HepG2 (cell line): ENCODE results near the gene CLIC1. TPM values are rescaled to one million over a fixed set of nuclear protein-coding genes. Genes with fewer than 3 reads are reported as not detected.
A peak's percentile ranks its signal among the peaks of the same experiment; 100 is the strongest.

Experiments used
- AGO1 ChIP-seq: fragments of 200-400 bp; formaldehyde crosslinking; IDR thresholded peaks from 2 replicates; pipeline ENCODE4 v1.6.1; 2017; ENCODE audit warnings: mild to moderate bottlenecking, low read depth, low read length, moderate library complexity; ENCODE audit not compliant: poor library complexity, severe bottlenecking
- FLYWCH1 ChIP-seq: sonication (generic); formaldehyde crosslinking; IDR thresholded peaks from 2 replicates; pipeline ENCODE4 v1.8.1; 2023; ENCODE audit warnings: mild to moderate bottlenecking, missing genetic modification reagents
- HNRNPK ChIP-seq: fragments of 200-400 bp; formaldehyde crosslinking; IDR thresholded peaks from 2 replicates; pipeline ENCODE4 v1.6.1; 2018; ENCODE audit warnings: low read length, low read depth, moderate library complexity, mild to moderate bottlenecking; ENCODE audit not compliant: poor library complexity, severe bottlenecking
- IRX3 ChIP-seq: sonication (generic); formaldehyde crosslinking; IDR thresholded peaks from 2 replicates; pipeline ENCODE4 v1.8.1; 2023; ENCODE audit warnings: mild to moderate bottlenecking, low read depth, missing genetic modification reagents, borderline replicate concordance
- MXD4 ChIP-seq: IDR thresholded peaks from 2 replicates; pipeline ENCODE4 v1.6.1; 2016; ENCODE audit warnings: mild to moderate bottlenecking, missing biosample characterization, missing genetic modification reagents
- ONECUT2 ChIP-seq: sonication (generic); formaldehyde crosslinking; IDR thresholded peaks from 2 replicates; pipeline ENCODE4 v1.4.0; 2020; ENCODE audit warnings: missing genetic modification reagents
- REXO4 ChIP-seq: sonication (generic); formaldehyde crosslinking; IDR thresholded peaks from 2 replicates; pipeline ENCODE4 v1.8.0; 2022; ENCODE audit warnings: missing genetic modification reagents, mild to moderate bottlenecking, borderline replicate concordance
- SOX13 ChIP-seq, 3 experiments: fragments of 450-650 bp in 1 of 3; sonication (generic) in 1 of 3; formaldehyde crosslinking in 1 of 3; IDR thresholded peaks in 2 of 3; conservative IDR thresholded peaks in 1 of 3; 2 replicates each; pipeline versions ENCODE4 v1.5.0 to v1.6.1; 2016 to 2020; ENCODE audit warnings: antibody characterized with exemption in 1 of 3, mild to moderate bottlenecking in 1 of 3, missing compliant biosample characterization in 1 of 3, missing genetic modification reagents in 1 of 3, moderate library complexity in 1 of 3
- SRF ChIP-seq: IDR thresholded peaks from 2 replicates; pipeline ENCODE4 v1.6.1; 2011; ENCODE audit warnings: mild to moderate bottlenecking, low read depth, low read length, moderate library complexity
- TBL1XR1 ChIP-seq: fragments of 150-350 bp; IDR thresholded peaks from 2 replicates; pipeline ENCODE4 v1.6.1; 2014; ENCODE audit warnings: borderline replicate concordance, low read length; ENCODE audit not compliant: partially characterized antibody
- ZBTB20 ChIP-seq: sonication (generic); formaldehyde crosslinking; IDR thresholded peaks from 2 replicates; pipeline ENCODE4 v1.8.1; 2023; ENCODE audit warnings: missing genetic modification reagents, low read depth, mild to moderate bottlenecking, borderline replicate concordance
- ZBTB42 ChIP-seq: sonication (generic); formaldehyde crosslinking; IDR thresholded peaks from 2 replicates; pipeline ENCODE4 v1.5.0; 2020; ENCODE audit warnings: mild to moderate bottlenecking, missing genetic modification reagents
- polyA plus RNA-seq, 8 experiments: library from polyadenylated mRNA; depleted of rRNA in 3 of 8; stranded (reverse) in 7 of 8; unstranded in 1 of 8; fragments of >200 nt; fragmentation: Illumina TruSeq in 4 of 8; extraction: Trizol in 4 of 8; gene quantifications; 2 replicates each; pipeline versions ENCODE4 v1.2.1 to v1.2.3, GENCODE V29; 2011 to 2016; ENCODE audit warnings: low read depth in 4 of 8, missing spikeins in 1 of 8, mixed read lengths in 1 of 8; ENCODE audit not compliant: insufficient read depth in 1 of 8
- total RNA-seq, 5 experiments: library from RNA; depleted of rRNA; stranded (reverse); fragments of >200 nt; fragmentation: Illumina TruSeq; extraction: Trizol; gene quantifications; 2 replicates each; pipeline ENCODE4 v1.2.3, GENCODE V29; 2016; ENCODE audit warnings: low read depth in 1 of 5
- TF ChIP-seq, protein P1 (sequence below): sonication (generic); formaldehyde crosslinking; IDR thresholded peaks from 2 replicates; pipeline ENCODE4 v1.4.0; 2020; ENCODE audit warnings: mild to moderate bottlenecking, missing genetic modification reagents
- TF ChIP-seq, protein P2 (sequence below): sonication (generic); formaldehyde crosslinking; IDR thresholded peaks from 2 replicates; pipeline ENCODE4 v1.5.1; 2020; ENCODE audit warnings: missing genetic modification reagents, mild to moderate bottlenecking, borderline replicate concordance
- TF ChIP-seq, protein P3 (sequence below): sonication (generic); formaldehyde crosslinking; IDR thresholded peaks from 2 replicates; pipeline ENCODE4 v1.4.0; 2020; ENCODE audit warnings: mild to moderate bottlenecking, low read depth, missing genetic modification reagents

The CLIC1 gene
- total and polyA plus RNA-seq, 2 of the 13 experiments (the other 11 are each of a cell fraction or from before 2014, with no cell fraction given) = 602 to 891 TPM

DNA sequence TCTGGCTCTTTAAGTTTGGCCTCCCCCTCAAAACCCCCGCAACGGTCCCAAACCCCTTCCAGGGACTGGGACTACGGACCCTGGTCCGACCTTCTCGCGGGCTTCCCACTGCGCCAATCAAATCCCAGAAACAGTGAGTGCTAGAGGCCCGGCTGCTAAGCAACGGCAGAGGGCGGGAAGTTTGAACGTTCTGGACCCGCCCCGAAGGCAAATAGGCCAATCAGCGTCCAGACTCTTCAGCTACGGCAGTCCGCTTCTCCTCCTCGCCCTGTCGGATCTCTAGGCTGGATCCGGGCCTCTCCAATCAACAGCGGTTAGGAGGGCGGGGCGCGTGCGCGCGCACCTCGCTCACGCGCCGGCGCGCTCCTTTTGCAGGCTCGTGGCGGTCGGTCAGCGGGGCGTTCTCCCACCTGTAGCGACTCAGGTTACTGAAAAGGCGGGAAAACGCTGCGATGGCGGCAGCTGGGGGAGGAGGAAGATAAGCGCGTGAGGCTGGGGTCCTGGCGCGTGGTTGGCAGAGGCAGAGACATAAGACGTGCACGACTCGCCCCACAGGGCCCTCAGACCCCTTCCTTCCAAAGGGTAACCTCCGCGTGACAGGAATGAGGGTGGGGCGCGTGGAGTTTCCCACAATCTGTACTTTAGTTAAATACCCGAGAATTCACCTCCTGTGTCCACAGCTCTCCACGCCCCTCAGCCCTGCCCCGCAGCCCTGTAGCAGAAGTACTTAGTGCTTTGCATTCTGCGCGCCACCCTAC is 3.5 kb upstream of the CLIC1 start, which contains the start of gene MSH5 (continued):
- TF ChIP-seq, protein P1, sequence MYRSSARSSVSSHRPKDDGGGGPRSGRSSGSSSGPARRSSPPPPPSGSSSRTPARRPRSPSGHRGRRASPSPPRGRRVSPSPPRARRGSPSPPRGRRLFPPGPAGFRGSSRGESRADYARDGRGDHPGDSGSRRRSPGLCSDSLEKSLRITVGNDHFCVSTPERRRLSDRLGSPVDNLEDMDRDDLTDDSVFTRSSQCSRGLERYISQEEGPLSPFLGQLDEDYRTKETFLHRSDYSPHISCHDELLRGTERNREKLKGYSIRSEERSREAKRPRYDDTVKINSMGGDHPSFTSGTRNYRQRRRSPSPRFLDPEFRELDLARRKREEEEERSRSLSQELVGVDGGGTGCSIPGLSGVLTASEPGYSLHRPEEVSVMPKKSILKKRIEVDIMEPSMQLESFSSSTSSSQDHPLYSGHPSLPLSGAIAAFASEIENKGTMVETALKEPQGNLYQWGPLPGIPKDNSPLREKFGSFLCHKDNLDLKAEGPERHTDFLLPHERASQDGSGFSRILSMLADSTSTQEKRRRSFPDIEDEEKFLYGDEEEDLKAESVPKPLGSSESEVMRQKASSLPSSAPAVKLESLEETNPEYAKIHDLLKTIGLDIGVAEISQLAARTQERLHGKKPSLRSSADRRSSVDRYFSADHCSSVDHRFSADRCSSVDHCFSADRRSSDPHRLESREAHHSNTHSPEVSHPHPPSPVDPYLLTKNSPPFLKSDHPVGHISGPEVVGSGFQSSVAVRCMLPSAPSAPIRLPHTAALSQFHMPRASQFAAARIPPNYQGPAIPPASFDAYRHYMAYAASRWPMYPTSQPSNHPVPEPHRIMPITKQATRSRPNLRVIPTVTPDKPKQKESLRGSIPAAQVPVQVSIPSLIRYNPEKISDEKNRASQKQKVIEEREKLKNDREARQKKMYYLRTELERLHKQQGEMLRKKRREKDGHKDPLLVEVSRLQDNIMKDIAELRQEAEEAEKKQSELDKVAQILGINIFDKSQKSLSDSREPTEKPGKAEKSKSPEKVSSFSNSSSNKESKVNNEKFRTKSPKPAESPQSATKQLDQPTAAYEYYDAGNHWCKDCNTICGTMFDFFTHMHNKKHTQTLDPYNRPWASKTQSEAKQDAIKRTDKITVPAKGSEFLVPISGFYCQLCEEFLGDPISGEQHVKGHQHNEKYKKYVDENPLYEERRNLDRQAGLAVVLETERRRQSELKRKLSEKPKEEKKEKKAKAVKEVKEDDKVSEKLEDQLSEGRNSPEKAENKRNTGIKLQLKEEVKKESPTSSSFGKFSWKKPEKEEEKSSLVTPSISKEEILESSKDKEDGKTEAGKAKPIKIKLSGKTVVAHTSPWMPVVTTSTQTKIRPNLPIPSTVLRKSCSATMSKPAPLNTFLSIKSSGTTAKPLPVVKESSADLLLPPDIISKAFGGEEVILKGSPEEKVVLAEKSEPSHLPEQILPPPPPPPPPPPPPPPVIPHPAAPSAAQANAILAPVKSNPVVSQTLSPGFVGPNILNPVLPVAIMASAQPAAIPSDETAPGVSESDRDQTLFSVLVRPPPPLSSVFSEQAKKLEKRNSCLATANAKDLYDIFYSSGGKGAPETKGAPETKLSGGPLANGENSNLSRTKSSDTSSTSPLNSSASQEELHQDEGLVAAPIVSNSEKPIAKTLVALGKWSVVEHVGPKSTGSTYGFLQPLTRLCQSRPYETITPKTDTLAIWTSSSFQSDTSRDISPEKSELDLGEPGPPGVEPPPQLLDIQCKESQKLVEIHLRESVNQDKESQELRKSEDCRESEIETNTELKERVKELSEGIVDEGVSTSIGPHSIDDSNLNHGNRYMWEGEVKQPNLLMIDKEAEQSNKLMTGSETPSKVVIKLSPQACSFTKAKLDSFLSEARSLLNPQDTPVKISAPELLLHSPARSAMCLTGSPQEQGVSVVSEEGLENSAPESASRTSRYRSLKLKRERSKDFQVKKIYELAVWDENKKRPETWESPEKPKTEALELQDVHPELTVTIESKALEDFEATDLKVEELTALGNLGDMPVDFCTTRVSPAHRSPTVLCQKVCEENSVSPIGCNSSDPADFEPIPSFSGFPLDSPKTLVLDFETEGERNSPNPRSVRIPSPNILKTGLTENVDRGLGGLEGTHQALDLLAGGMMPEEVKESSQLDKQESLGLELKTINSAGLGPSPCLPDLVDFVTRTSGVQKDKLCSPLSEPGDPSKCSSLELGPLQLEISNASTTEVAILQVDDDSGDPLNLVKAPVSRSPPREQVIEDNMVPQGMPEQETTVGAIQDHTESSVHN (CRISPR knock-in tag) = peak; percentile 98
- TF ChIP-seq AGO1 (no peak), SRF (peak; percentile 56; the same call in 1 of the 2 replicates), ZBTB20 (CRISPR knock-in tag) (0 out of 2 replicates have a peak, but pooled peaks have one; percentile 57), SOX13 (IDR thresholded peaks at IDR 0.05) (no peak), SOX13 (CRISPR knock-in tag; conservative IDR thresholded peaks at IDR 0.05 in 1 of 2, IDR thresholded peaks at IDR 0.05 in 1 of 2) (peak in 1 of 2 experiments; percentile 3; a peak in 1 of 4 replicates), IRX3 (peak; percentile 99), HNRNPK (no peak), REXO4 (CRISPR knock-in tag) (peak; percentile 47; the same call in 1 of the 2 replicates), FLYWCH1 (CRISPR knock-in tag) (peak; percentile 94), ZBTB42 (peak; percentile 97), ONECUT2 (CRISPR knock-in tag) (peak; percentile 57), MXD4 (CRISPR knock-in tag) (peak; percentile 96), TBL1XR1 (peak; percentile 49)
- TF ChIP-seq, protein P2, sequence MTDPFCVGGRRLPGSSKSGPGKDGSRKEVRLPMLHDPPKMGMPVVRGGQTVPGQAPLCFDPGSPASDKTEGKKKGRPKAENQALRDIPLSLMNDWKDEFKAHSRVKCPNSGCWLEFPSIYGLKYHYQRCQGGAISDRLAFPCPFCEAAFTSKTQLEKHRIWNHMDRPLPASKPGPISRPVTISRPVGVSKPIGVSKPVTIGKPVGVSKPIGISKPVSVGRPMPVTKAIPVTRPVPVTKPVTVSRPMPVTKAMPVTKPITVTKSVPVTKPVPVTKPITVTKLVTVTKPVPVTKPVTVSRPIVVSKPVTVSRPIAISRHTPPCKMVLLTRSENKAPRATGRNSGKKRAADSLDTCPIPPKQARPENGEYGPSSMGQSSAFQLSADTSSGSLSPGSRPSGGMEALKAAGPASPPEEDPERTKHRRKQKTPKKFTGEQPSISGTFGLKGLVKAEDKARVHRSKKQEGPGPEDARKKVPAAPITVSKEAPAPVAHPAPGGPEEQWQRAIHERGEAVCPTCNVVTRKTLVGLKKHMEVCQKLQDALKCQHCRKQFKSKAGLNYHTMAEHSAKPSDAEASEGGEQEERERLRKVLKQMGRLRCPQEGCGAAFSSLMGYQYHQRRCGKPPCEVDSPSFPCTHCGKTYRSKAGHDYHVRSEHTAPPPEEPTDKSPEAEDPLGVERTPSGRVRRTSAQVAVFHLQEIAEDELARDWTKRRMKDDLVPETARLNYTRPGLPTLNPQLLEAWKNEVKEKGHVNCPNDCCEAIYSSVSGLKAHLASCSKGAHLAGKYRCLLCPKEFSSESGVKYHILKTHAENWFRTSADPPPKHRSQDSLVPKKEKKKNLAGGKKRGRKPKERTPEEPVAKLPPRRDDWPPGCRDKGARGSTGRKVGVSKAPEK (CRISPR knock-in tag) = peak; percentile 95; the same call in 1 of the 2 replicates
- TF ChIP-seq, protein P3, sequence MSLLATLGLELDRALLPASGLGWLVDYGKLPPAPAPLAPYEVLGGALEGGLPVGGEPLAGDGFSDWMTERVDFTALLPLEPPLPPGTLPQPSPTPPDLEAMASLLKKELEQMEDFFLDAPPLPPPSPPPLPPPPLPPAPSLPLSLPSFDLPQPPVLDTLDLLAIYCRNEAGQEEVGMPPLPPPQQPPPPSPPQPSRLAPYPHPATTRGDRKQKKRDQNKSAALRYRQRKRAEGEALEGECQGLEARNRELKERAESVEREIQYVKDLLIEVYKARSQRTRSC (CRISPR knock-in tag) = peak; percentile 99
